Activated CD8-positive, alpha-beta T cell treated with anti-CD3 and anti-CD28 coated beads for 36 hours (primary cell): ENCODE measurements around the gene MAN2C1. TPM values are rescaled to one million over a fixed set of nuclear protein-coding genes. Genes with fewer than 3 reads are reported as not detected.
"Not testable (repeated sequence)": the region's sequence is repeated elsewhere in the genome, so short reads cannot be mapped to it uniquely, and the experiment has no call there.

Experiments used
- ATAC-seq: fragments of 200-7000 bp; cut with Tn5 transposase; one replicate; pipeline ENCODE4 v1.10.0; 2021; ENCODE audit warnings: mild to moderate bottlenecking, moderate library complexity
- CTCF ChIA-PET: fragments of 350-600 bp; sonication (Branson Sonifier 250); formaldehyde crosslinking; loops from one replicate; lab custom pipeline; 2021; ENCODE audit warnings: antibody characterized with exemption; lab: Charles Lee
- POLR2A ChIA-PET: fragments of 350-600 bp; sonication (Branson Sonifier 250); formaldehyde crosslinking; loops from one replicate; lab custom pipeline; 2021; ENCODE audit warnings: antibody characterized with exemption; lab: Charles Lee
- DNase-seq: peaks from one replicate; pipeline ENCODE4 v3.0.0-alpha.2; 2020
- H3K27ac Mint-ChIP-seq: one replicate; pipeline ENCODE4 v1.8.0; 2021; ENCODE audit warnings: mild to moderate bottlenecking, mixed read lengths
- H3K27me3 Mint-ChIP-seq: one replicate; pipeline ENCODE4 v1.8.0; 2021; ENCODE audit warnings: mixed read lengths
- H3K36me3 Mint-ChIP-seq: one replicate; pipeline ENCODE4 v1.8.0; 2021; ENCODE audit warnings: low read depth, mixed read lengths
- H3K4me1 Mint-ChIP-seq: one replicate; pipeline ENCODE4 v1.8.0; 2021; ENCODE audit warnings: low read depth, mixed read lengths
- H3K4me3 Mint-ChIP-seq: one replicate; pipeline ENCODE4 v1.8.0; 2021; ENCODE audit warnings: mild to moderate bottlenecking, moderate library complexity, mixed read lengths
- H3K9me3 Mint-ChIP-seq: one replicate; pipeline ENCODE4 v1.8.0; 2021; ENCODE audit warnings: mixed read lengths
- intact Hi-C: fragments of 100-400 bp; cut with micrococcal nuclease; formaldehyde crosslinking; loops from one replicate; pipeline ENCODE4 v1.10.0; 2022
- total RNA-seq, 2 experiments: library from RNA; stranded (reverse); gene quantifications; one replicate each; pipeline ENCODE4 v1.2.3, GENCODE V29; 2021
- TF ChIP-seq, protein P1 (sequence below): fragments of 200-600 bp; IDR thresholded peaks from one replicate; pipeline ENCODE4 v1.8.0; 2022; ENCODE audit warnings: antibody characterized with exemption, mild to moderate bottlenecking

The MAN2C1 gene
- total RNA-seq, 2 experiments from 2014 or later: 170 to 181 TPM

DNA sequence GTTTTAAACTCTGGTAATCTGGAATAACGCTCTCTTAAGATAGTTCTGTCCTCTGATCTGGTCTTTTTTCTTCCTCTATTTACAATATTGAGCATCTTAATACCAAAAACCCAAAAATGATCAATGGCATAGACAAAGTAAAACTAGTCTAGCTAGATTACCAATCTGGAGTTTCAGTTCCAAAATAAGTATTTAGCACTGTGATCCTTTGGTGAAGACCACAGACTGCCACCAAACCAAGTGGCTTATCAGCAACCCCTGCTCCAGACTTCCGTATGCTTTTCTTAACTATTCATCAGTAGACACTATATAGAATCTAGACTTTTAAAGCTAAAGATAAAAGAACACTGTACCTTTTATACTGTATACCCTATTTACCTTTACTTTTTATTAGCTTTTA is 35.5 kb upstream of the MAN2C1 start:
- ATAC-seq: no peak
- intact Hi-C loops: no loop called here
- TF ChIP-seq, protein P1, sequence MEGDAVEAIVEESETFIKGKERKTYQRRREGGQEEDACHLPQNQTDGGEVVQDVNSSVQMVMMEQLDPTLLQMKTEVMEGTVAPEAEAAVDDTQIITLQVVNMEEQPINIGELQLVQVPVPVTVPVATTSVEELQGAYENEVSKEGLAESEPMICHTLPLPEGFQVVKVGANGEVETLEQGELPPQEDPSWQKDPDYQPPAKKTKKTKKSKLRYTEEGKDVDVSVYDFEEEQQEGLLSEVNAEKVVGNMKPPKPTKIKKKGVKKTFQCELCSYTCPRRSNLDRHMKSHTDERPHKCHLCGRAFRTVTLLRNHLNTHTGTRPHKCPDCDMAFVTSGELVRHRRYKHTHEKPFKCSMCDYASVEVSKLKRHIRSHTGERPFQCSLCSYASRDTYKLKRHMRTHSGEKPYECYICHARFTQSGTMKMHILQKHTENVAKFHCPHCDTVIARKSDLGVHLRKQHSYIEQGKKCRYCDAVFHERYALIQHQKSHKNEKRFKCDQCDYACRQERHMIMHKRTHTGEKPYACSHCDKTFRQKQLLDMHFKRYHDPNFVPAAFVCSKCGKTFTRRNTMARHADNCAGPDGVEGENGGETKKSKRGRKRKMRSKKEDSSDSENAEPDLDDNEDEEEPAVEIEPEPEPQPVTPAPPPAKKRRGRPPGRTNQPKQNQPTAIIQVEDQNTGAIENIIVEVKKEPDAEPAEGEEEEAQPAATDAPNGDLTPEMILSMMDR: no peak
- no peak overlapping the region for H3K4me3 Mint-ChIP-seq
- no peak for DNase-seq
- no peaks in the 10 kb centered on the region for H3K27me3 Mint-ChIP-seq
- no peak overlapping the region for H3K27ac Mint-ChIP-seq
- CTCF ChIA-PET: interaction anchor here (3.1 kb wide), 1 partner anchor 36 kb away, joined by 15 read pairs; the partner anchor contains the start of gene MAN2C1
- POLR2A ChIA-PET: interaction anchor here (1.6 to 2.2 kb wide), 4 partner anchors 36 to 51 kb away, joined by 4 to 6 read pairs (median 5); no protein-coding TSS in a partner anchor
- peaks cover 59% of the 10 kb centered on the region for H3K36me3 Mint-ChIP-seq
- H3K9me3 Mint-ChIP-seq: no peaks in the 10 kb centered on the region
- H3K4me1 Mint-ChIP-seq: peaks cover 22% of the 10 kb centered on the region

DNA sequence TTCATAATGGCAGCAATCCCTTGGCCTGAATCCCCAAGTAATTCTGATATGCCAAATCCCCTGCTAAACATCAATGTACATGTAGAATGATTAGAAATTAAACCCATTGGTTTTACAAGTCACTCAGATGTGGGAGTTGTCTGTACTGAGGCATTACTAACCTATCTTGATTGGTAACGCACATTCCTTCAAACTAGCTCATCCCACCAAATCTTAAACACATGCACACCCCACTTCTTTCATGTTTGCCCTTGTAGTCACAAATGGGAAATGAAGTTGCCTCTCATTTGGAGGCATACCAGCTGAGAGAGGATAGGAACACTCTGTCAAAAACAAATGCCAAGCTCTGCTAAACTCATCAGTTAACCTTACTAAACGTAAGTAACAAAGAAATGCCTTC is 29.1 kb upstream of the MAN2C1 start:
- CTCF ChIA-PET: interaction anchor here (0.8 kb wide), 1 partner anchor 9 kb away, joined by 3 read pairs; no protein-coding TSS in a partner anchor
- ATAC-seq (no peak), DNase-seq (no peak)
- Mint-ChIP-seq H3K4me1 (peaks cover 6% of the 10 kb centered on the region), H3K27ac (no peak overlapping the region), H3K9me3 (no peaks in the 10 kb centered on the region), H3K4me3 (no peak overlapping the region), H3K36me3 (peaks cover 59% of the 10 kb centered on the region), H3K27me3 (no peaks in the 10 kb centered on the region)
- TF ChIP-seq, protein P1: no peak
- intact Hi-C loops: no loop called here
- POLR2A ChIA-PET: interaction anchor here (1.5 kb wide), 1 partner anchor 12 kb away, joined by 3 read pairs; no protein-coding TSS in a partner anchor

DNA sequence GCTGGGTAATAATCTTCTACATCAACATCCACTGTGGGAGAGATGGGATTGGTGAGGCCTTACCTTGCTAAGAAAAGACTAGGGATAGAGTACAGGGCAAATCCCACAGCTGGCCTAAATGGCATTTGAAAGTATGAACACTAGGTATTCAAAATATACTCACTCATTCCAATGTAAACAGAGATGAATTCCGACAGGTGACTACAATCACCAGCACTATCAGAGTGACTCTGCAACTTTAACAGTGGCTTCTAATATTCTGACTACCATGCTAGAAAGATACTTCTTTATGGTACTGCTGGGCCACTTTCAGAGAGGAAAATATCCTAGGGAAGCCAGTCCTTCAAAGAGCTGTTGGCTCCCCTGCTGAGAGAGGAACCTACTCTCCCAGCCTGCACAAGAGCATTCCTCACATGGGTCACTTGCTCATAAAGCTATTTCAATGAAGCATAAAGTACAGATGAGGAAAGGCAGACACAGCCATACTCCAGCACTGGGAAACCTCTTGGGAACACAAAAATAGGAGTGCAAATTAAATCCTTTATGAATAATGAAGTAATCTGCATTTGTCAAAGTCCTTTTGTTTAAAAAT is 21.5 kb upstream of the MAN2C1 start:
- Mint-ChIP-seq H3K4me3 (no peak overlapping the region), H3K27ac (no peak overlapping the region), H3K36me3 (peaks cover 67% of the 10 kb centered on the region), H3K9me3 (no peaks in the 10 kb centered on the region), H3K4me1 (peaks cover 16% of the 10 kb centered on the region), H3K27me3 (no peaks in the 10 kb centered on the region)
- ATAC-seq (no peak), DNase-seq (no peak)
- TF ChIP-seq, protein P1: no peak
- ChIA-PET CTCF (no interaction called here), POLR2A (interaction anchor here (0.6 to 1.8 kb wide), 3 partner anchors 9 to 24 kb away, joined by 3 to 5 read pairs (median 5); partner anchors contain the start of gene MAN2C1)
- intact Hi-C loops: no loop called here

DNA sequence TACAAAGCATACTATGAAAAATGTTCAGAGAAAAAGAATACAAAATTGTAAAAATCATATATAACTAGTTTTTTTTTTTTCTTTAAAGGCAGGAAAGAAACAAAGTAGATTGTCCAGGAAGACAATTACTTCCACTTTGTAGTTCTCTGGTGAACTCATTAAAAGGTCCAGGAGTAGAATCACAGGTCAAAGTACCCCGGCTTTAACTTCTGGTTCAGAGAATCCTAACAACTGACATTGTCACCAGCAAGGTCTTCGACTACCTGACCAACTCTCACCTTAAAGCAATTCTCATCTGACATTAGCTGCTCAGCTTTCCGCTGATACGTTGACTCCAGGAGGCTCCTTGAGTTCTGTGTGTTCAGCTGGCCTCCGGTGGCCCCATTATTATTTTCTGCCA is 15.6 kb upstream of the MAN2C1 start:
- peaks cover 62% of the 10 kb centered on the region for H3K36me3 Mint-ChIP-seq
- POLR2A ChIA-PET: not testable (repeated sequence)

DNA sequence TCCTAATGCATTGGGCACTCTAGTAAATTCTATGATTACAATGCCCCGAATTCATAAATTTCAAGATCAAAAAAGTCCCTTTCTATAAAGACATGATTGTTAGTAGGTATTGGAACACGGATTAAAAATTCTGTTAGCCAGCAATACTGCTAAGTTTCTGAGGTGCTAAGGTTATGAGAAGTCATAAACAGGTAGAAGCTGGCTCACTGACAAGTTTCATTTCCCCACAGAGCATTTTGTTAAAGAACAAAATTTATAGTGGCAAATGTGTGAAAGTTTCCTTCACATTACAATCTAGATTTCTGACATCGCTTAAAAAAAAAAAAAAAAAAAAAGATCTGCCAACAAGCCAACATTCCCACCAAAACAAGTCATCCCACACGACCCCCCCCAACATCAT is 12.4 kb upstream of the MAN2C1 start:
- ChIA-PET POLR2A (interaction anchor here (1.6 to 1.7 kb wide), 2 partner anchors 8 to 12 kb away, joined by 5 read pairs; partner anchors contain the start of gene MAN2C1), CTCF (interaction anchor here (6.1 kb wide), 1 partner anchor 13 kb away, joined by 32 read pairs; the partner anchor contains the start of gene MAN2C1)
- H3K36me3 Mint-ChIP-seq: peaks cover 52% of the 10 kb centered on the region
- H3K27ac Mint-ChIP-seq: peak overlapping the region; percentile 34
- H3K4me3 Mint-ChIP-seq: no peak overlapping the region
- ATAC-seq (no peak), DNase-seq (no peak)
- intact Hi-C loops: no loop called here
- H3K4me1 Mint-ChIP-seq: peaks cover 4% of the 10 kb centered on the region
- H3K27me3 Mint-ChIP-seq: no peaks in the 10 kb centered on the region
- TF ChIP-seq, protein P1: no peak
- H3K9me3 Mint-ChIP-seq: no peaks in the 10 kb centered on the region

More for the DNA sequence above, 15.6 kb upstream of the MAN2C1 start:
- H3K27ac Mint-ChIP-seq, H3K9me3 Mint-ChIP-seq, intact Hi-C loops, DNase-seq, ATAC-seq, H3K27me3 Mint-ChIP-seq, CTCF ChIA-PET, H3K4me3 Mint-ChIP-seq: not testable (repeated sequence)
- peaks cover 14% of the 10 kb centered on the region for H3K4me1 Mint-ChIP-seq
